Measurements from ENCODE around the gene OBSL1. TPM values are rescaled to one million over a fixed set of nuclear protein-coding genes. Genes with fewer than 3 reads are reported as not detected.

OBSL1 gene
- total and polyA plus RNA-seq, 10 of the 15 experiments (the other 5 are each of a cell fraction or from before 2014, with no cell fraction given), result 0.14 to 0.77 TPM; not detected in 8

DNA sequence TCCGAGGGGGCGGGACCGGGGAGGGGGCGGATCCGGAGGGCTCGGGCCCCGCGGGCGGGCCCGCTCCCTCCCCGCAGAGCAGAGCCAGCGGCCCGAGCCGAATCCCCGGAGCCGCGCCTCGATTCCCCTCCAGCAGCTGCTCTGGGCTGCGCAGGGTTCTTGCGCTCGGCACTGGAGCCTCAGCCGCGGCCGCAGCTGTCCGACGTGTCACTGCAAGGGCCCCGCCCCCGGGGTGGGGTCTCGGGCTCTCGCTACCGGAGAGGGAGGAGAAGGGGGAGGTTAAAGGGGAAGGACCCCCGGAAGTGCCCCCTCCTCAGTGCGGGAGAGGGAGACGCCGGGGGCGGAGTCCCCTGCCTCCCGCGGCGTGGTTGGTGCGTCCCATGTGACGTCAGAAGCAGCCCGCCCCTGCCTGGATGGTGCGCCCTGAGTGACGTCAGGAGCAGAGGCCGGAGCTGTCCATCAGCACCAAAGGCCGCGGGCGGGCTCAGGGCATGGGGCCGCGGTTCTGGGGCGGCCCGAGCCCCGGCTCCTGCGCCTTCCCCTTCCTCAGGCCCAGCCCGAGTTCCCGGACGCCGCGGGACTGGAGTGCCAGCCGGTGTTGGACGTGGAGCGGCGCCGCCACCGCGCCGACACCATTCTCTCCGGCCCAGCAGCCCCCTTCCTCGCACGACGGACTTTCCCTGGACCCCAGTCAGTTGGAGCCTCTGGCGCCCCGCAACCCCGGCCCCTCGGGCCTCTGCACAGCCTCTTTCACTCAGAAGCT lies 27.6 kb downstream of the OBSL1 start, which contains the start of the genes CHPF and TMEM198 (continued):
- TF ChIP-seq, protein P1, sequence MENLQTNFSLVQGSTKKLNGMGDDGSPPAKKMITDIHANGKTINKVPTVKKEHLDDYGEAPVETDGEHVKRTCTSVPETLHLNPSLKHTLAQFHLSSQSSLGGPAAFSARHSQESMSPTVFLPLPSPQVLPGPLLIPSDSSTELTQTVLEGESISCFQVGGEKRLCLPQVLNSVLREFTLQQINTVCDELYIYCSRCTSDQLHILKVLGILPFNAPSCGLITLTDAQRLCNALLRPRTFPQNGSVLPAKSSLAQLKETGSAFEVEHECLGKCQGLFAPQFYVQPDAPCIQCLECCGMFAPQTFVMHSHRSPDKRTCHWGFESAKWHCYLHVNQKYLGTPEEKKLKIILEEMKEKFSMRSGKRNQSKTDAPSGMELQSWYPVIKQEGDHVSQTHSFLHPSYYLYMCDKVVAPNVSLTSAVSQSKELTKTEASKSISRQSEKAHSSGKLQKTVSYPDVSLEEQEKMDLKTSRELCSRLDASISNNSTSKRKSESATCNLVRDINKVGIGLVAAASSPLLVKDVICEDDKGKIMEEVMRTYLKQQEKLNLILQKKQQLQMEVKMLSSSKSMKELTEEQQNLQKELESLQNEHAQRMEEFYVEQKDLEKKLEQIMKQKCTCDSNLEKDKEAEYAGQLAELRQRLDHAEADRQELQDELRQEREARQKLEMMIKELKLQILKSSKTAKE (IDR thresholded peaks at IDR 0.05; ENCODE audit: low read depth, poor library complexity, severe bottlenecking), result no peak
- TF ChIP-seq, protein P2, sequence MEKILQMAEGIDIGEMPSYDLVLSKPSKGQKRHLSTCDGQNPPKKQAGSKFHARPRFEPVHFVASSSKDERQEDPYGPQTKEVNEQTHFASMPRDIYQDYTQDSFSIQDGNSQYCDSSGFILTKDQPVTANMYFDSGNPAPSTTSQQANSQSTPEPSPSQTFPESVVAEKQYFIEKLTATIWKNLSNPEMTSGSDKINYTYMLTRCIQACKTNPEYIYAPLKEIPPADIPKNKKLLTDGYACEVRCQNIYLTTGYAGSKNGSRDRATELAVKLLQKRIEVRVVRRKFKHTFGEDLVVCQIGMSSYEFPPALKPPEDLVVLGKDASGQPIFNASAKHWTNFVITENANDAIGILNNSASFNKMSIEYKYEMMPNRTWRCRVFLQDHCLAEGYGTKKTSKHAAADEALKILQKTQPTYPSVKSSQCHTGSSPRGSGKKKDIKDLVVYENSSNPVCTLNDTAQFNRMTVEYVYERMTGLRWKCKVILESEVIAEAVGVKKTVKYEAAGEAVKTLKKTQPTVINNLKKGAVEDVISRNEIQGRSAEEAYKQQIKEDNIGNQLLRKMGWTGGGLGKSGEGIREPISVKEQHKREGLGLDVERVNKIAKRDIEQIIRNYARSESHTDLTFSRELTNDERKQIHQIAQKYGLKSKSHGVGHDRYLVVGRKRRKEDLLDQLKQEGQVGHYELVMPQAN (conservative IDR thresholded peaks at IDR 0.05), result peak; percentile 10; the same call in 1 of the 2 replicates
- no peak for TF ChIP-seq HDAC6 (IDR thresholded peaks at IDR 0.05; ENCODE audit: unreplicated experiment)
- 0 out of 2 replicates have a peak, but pooled peaks have one; percentile 24 for TF ChIP-seq RCOR1 (conservative IDR thresholded peaks at IDR 0.05; ENCODE audit: low read depth, low read length)
- TF ChIP-seq EP300 (IDR thresholded peaks at IDR 0.05; ENCODE audit: borderline replicate concordance in 1 of 2, control insufficient read depth in 1 of 2, low read depth in 2 of 2, low read length in 2 of 2), result no peak
- no peak for TF ChIP-seq CHD4 (IDR thresholded peaks at IDR 0.05)
- TF ChIP-seq NBN (IDR thresholded peaks at IDR 0.05), result peak; percentile 87
- peak; percentile 68; the same call in 1 of the 2 replicates for TF ChIP-seq SIN3A (IDR thresholded peaks at IDR 0.05; ENCODE audit: low read depth, low read length)
- no peak for TF ChIP-seq NFXL1 (IDR thresholded peaks at IDR 0.05; ENCODE audit: borderline replicate concordance)
- TF ChIP-seq RELA (IDR thresholded peaks at IDR 0.05; ENCODE audit: borderline replicate concordance, partially characterized antibody), result peak; percentile 42
- no peak for TF ChIP-seq PAX5 (IDR thresholded peaks at IDR 0.05; ENCODE audit: borderline replicate concordance, low read depth, low read length)
- TF ChIP-seq MTA2 (IDR thresholded peaks at IDR 0.05; ENCODE audit: low read depth), result no peak
- no peak for TF ChIP-seq YY1 (IDR thresholded peaks at IDR 0.05; ENCODE audit: low read depth, low read length)
- TF ChIP-seq GABPA (IDR thresholded peaks at IDR 0.05; ENCODE audit: low read depth), result peak; percentile 71; the same call in 1 of the 2 replicates
- TF ChIP-seq STAT3 (IDR thresholded peaks at IDR 0.05; ENCODE audit: low read depth, low read length), result no peak
- TF ChIP-seq MYB (IDR thresholded peaks at IDR 0.05; ENCODE audit: borderline replicate concordance, low read depth, low read length), result no peak
- TF ChIP-seq CREM (IDR thresholded peaks at IDR 0.05; ENCODE audit: low read depth), result peak; percentile 98
- no peak for TF ChIP-seq NR2C2 (IDR thresholded peaks at IDR 0.05; ENCODE audit: borderline replicate concordance, control insufficient read depth, insufficient read length, low read depth)
- TF ChIP-seq, protein P3, sequence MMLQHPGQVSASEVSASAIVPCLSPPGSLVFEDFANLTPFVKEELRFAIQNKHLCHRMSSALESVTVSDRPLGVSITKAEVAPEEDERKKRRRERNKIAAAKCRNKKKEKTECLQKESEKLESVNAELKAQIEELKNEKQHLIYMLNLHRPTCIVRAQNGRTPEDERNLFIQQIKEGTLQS (IDR thresholded peaks at IDR 0.05; ENCODE audit: borderline replicate concordance, extremely low read depth, low read depth, low read length), result no peak
- TF ChIP-seq, protein P4, sequence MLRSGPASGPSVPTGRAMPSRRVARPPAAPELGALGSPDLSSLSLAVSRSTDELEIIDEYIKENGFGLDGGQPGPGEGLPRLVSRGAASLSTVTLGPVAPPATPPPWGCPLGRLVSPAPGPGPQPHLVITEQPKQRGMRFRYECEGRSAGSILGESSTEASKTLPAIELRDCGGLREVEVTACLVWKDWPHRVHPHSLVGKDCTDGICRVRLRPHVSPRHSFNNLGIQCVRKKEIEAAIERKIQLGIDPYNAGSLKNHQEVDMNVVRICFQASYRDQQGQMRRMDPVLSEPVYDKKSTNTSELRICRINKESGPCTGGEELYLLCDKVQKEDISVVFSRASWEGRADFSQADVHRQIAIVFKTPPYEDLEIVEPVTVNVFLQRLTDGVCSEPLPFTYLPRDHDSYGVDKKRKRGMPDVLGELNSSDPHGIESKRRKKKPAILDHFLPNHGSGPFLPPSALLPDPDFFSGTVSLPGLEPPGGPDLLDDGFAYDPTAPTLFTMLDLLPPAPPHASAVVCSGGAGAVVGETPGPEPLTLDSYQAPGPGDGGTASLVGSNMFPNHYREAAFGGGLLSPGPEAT (IDR thresholded peaks at IDR 0.05; ENCODE audit: low read depth), result 0 out of 2 replicates have a peak, but pooled peaks have one; percentile 34
- TF ChIP-seq, protein P5, sequence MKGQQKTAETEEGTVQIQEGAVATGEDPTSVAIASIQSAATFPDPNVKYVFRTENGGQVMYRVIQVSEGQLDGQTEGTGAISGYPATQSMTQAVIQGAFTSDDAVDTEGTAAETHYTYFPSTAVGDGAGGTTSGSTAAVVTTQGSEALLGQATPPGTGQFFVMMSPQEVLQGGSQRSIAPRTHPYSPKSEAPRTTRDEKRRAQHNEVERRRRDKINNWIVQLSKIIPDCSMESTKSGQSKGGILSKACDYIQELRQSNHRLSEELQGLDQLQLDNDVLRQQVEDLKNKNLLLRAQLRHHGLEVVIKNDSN (IDR thresholded peaks at IDR 0.05; ENCODE audit: borderline replicate concordance, extremely low read length, insufficient read depth, low read depth, low read length), result no peak
- no peak for TF ChIP-seq YBX1 (IDR thresholded peaks at IDR 0.05)
- no peak for TF ChIP-seq ZZZ3 (IDR thresholded peaks at IDR 0.05; ENCODE audit: control insufficient read depth, insufficient read length, low read depth)
